Body of pancreas (tissue), 4 donors: ENCODE results near the gene DNPEP.

Source experiments
- CTCF ChIP-seq, 7 experiments: fragments of 450-650 bp in 4 of 7; fragments of 200-600 bp in 3 of 7; sonication (generic) in 3 of 7; IDR thresholded peaks; one replicate each; pipeline ENCODE4 v1.5.1; 2016 to 2019; ENCODE audit warnings: antibody characterized with exemption in 7 of 7
- POLR2A ChIP-seq, 3 donors: fragments of 450-650 bp; IDR thresholded peaks; one replicate each; pipeline ENCODE4 v1.6.1; 2016; ENCODE audit warnings: antibody characterized with exemption in 3 of 3, mild to moderate bottlenecking in 2 of 3

- TF ChIP-seq CTCF (IDR thresholded peaks at IDR 0.05) (no peak), POLR2A (IDR thresholded peaks at IDR 0.05) (no peak)
These were observed 16.7 kb upstream of the DNPEP start for GRCh38 chr2:219404291-219404910.
